ENCODE measurements around the gene MEIS1.
A peak's percentile ranks its signal among the peaks of the same experiment; 100 is the strongest.

MEIS1 gene

DNA sequence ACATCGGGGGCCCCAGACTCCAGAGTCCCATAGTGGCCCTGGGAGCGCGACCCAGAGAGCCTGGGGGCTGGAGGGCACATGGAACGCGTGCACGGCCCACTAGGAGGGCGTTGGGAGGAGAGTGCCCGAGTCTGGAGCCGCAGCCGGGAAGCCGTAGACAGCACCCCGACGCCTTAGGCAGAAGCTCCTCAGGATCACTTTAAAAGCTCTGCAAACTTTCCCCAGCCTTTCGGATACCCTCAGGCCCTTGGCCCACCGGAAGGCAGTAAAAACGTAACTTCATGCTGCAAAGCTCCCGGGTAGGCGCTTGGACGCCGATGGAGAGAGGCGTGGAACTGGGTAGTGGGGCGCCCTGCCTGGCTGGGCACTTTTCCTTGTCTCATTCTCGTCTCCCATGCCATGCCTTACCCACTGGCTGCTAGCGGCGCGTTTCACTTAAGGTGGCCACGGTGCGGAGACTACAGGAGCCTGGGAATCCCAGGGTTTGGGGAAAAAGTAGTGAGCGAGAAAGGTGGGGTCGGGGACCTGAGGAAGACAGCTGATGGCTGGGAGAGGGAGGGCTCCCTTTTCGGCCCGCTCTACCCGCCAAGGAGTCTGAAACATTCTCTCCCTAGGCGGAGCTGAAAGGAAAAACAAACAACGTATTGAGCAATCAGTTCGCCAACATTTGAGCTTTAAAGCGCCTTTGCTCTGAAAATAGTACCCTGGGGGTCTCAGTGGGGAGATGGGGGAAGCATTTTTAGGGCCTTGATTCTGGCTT is 141.8 kb downstream of the MEIS1 start:
- H3K4me3 ChIP-seq (ENCODE audit: low read depth, low read length) = peak overlapping the region; percentile 62

DNA sequence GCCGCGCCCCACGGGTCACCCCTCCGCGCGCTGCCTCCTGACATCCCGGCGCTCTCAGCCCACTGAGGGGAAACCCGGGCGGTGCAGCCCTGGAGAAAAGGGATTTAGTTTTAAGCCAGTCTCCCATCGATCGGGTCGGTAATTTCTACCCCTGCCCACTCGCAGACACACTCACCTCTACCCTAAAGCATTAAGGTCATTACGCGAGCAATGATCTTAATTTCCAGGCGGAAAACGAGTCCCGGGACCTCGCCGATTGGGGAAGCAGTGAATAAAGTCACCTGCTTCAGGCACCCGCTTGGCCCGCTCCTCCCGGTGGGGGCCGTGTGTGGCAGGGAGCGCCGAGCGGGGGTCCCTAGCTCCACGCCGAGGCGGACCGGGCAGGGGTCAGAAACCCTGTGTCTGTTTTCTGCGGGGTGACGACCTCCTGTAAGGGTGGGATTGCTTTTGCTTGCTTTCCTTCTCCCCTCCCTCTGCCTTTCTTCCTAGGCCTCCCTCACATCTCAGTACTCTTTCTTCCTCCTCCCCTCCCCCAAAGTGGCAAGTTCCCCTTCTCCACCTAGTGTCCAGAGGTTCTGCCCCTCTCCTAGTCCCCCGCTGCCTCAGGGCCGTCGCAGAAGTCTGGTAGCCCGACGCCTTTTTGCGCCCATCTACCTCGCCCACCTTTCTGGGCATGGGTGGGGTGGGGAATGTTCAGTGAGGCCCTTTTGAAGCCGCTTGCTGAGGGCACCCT is 142.6 kb downstream of the MEIS1 start:
- TF ChIP-seq, protein P1, sequence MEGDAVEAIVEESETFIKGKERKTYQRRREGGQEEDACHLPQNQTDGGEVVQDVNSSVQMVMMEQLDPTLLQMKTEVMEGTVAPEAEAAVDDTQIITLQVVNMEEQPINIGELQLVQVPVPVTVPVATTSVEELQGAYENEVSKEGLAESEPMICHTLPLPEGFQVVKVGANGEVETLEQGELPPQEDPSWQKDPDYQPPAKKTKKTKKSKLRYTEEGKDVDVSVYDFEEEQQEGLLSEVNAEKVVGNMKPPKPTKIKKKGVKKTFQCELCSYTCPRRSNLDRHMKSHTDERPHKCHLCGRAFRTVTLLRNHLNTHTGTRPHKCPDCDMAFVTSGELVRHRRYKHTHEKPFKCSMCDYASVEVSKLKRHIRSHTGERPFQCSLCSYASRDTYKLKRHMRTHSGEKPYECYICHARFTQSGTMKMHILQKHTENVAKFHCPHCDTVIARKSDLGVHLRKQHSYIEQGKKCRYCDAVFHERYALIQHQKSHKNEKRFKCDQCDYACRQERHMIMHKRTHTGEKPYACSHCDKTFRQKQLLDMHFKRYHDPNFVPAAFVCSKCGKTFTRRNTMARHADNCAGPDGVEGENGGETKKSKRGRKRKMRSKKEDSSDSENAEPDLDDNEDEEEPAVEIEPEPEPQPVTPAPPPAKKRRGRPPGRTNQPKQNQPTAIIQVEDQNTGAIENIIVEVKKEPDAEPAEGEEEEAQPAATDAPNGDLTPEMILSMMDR (IDR thresholded peaks at IDR 0.05; ENCODE audit: low read depth, low read length) = no peak
- H3K4me3 ChIP-seq (ENCODE audit: low read depth, low read length) = peak overlapping the region; percentile 62

More for the DNA sequence above, 141.8 kb downstream of the MEIS1 start:
- TF ChIP-seq, protein P1 (IDR thresholded peaks at IDR 0.05; ENCODE audit: low read depth, low read length) = no peak

DNA sequence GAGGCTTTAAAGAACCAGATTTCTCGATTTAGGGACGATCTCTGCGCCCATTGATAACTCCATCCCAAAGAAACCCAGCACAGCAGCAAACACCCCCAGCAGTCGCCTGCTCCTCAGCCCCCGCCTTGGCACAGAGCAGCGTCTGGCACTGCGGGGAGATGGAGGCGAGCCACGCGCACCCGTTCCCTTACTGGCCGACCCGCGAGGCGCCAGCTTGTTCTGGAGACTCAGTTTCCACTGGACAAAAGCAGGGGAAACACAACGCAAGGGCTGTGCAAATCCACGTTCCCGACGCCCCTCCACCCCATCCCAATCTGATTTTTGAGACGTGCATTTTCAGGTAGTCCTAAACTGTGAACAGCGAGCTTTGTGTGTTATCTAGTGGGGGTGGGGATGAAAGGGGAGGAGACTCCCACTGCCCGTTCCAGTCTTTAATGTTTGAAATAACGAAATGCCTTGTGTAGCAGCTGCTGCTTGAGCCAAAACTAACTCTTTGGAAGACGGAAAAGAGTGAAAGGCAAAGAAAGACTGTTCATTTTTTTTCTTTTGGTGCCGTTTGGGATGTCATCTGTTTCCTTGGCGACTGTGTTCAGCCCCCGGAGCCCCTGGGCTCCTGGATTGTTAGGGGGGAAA is 143.2 kb downstream of the MEIS1 start:
- TF ChIP-seq, protein P1 (IDR thresholded peaks at IDR 0.05; ENCODE audit: low read depth, low read length) = no peak
- peak overlapping the region; percentile 62 for H3K4me3 ChIP-seq (ENCODE audit: low read depth, low read length)

DNA sequence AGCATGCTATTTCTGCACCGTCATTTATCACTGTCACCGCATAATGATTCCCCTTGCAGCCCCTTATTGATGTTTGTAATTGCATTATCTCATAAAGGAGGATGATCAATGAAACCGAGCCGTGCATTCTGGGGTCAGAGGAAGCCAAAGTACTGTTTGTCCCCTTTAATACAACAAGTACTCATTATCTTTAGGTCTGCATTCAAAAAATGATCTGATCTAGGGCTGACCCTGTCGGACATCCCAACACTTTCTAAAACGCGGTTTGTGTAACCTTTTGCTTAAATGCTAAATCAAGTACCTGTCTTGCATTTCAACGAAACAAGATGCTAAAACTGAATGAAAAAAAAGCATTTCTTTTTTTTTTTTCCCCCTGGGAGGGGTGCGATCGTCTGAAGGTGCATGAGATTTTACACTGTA is 143.8 kb downstream of the MEIS1 start:
- TF ChIP-seq, protein P1 (IDR thresholded peaks at IDR 0.05; ENCODE audit: low read depth, low read length) = no peak
- peak overlapping the region; percentile 62 for H3K4me3 ChIP-seq (ENCODE audit: low read depth, low read length)

DNA sequence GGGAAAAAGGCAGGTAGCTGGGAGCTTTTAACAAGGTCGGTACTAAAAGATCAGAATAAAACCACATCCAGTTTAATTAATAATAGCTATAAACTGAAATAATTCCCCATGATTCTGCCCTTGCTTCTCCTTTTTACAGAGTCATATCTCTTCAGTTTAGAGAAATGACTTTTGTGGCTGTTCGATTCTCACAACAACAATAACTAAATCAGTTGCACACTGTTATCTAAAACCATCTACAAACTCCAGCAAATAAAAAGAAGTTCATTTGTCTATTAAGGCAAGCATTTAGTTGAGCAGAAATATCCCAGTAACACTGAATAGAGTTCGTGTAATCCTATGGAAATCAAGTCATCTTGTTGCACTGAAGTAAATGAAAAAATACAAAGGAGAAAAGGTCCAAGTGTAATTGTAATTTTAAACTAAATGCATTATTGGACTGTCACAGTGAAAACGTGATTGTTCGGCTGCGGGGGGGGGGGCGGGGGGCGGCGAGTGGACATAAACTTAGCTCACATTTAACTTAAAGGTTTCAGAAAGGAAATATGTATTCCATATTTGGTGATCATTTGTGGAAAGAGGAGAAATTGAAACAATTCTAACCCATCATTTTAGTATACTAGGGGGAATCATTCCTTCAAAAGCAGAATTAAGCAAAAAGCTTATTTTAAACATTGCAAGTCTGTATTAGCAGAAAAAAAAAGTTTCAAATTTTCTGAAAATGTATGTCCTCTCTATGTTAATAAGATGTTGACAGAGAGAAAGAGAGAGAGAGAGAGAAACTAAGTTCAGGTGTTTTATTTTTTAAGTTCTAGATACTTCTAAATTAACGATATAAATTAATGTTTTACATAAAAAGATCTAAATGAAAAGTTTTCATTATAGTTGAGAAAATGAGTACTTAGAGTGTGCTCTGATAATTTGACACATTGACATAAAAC is 144.5 kb downstream of the MEIS1 start:
- TF ChIP-seq, protein P1 (IDR thresholded peaks at IDR 0.05; ENCODE audit: low read depth, low read length) = no peak
- H3K4me3 ChIP-seq (ENCODE audit: low read depth, low read length) = peak overlapping the region; percentile 66

DNA sequence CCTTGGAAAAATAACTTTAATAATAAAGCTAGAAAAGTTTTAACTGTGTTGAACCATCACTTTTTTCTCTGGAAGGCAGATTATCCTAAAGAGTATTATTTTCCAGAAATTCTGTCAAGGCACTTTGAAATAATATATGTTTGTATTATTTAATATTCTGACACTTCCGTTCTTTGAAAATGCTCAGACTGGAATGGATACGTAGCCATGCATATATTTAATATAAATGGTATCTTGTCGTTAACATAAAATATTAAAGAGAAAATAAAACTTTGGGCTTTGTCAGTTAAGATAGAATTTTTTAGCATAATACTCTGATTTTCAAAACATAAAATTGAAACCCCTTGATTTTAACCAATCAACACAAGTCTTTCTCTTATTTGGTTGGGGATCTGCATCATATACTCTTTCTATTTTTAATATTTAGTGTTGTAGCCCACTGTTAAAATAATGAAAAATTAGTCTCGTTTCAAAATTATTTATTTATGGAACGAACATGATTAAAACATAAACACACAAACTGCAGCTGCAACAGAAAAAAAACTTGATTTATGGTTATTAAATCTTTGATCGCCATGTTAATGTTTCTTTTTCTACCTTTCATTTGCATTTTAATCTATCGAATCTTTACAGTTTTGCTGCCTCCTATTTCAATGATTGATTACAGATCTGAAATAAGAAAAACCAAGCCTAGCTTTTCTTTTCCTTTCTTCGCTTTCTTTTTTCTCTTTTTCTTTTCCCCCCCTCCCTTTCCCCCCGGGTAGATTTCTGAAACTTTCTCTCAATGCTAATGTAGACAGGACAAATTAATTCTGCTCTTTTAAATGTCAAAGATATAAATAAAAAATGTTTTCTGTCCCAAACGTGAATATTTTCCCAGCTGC is 145.5 kb downstream of the MEIS1 start:
- TF ChIP-seq, protein P1 (IDR thresholded peaks at IDR 0.05; ENCODE audit: low read depth, low read length) = no peak
- peak overlapping the region; percentile 66 for H3K4me3 ChIP-seq (ENCODE audit: low read depth, low read length)

All from WI38 (cell line).